Right hindlimb (tissue), 1 donor: ENCODE data around the gene ESRRG.
"Not testable (repeated sequence)": the region's sequence is repeated elsewhere in the genome, so short reads cannot be mapped to it uniquely, and the experiment has no call there.

Experiments used
- DNase-seq: peaks from one replicate; pipeline ENCODE4 v3.0.0-alpha.2; 2018

The ESRRG gene

GRCh38 chr1:216560527-216560926 lies 162.7 kb downstream of the ESRRG start:
- no peak for DNase-seq

- no peak for DNase-seq
These were observed 163.9 kb downstream of the ESRRG start for GRCh38 chr1:216559359-216559758.

- DNase-seq = no peak
These were observed 167.6 kb downstream of the ESRRG start for GRCh38 chr1:216555653-216556052.

GRCh38 chr1:216554934-216555333 lies 168.3 kb downstream of the ESRRG start:
- DNase-seq = no peak

GRCh38 chr1:216553766-216554165 lies 169.5 kb downstream of the ESRRG start:
- DNase-seq = no peak

- no peak for DNase-seq
These were observed 170.2 kb downstream of the ESRRG start for GRCh38 chr1:216553040-216553439.

- no peak for DNase-seq
These were observed 173.4 kb downstream of the ESRRG start for GRCh38 chr1:216549796-216550195.

- no peak for DNase-seq
These were observed 180.5 kb downstream of the ESRRG start for GRCh38 chr1:216542741-216543140.

- no peak for DNase-seq
These were observed 181.0 kb downstream of the ESRRG start for GRCh38 chr1:216542263-216542662.

GRCh38 chr1:216535751-216536150 lies 187.5 kb downstream of the ESRRG start:
- DNase-seq = no peak

GRCh38 chr1:216535059-216535458 lies 188.2 kb downstream of the ESRRG start:
- DNase-seq = no peak

- DNase-seq = no peak
These were observed 189.5 kb downstream of the ESRRG start for GRCh38 chr1:216533776-216534175.

- DNase-seq = no peak
These were observed 190.9 kb downstream of the ESRRG start for GRCh38 chr1:216532251-216532798.

GRCh38 chr1:216531263-216532239 lies 191.7 kb downstream of the ESRRG start:
- DNase-seq = peak; percentile 25

- DNase-seq = not testable (repeated sequence)
These were observed 193.4 kb downstream of the ESRRG start for GRCh38 chr1:216529851-216530250.

GRCh38 chr1:216528816-216529215 lies 194.4 kb downstream of the ESRRG start:
- DNase-seq = no peak

GRCh38 chr1:216523449-216524190 lies 199.6 kb downstream of the ESRRG start:
- DNase-seq = no peak

GRCh38 chr1:216523043-216523442 lies 200.2 kb downstream of the ESRRG start:
- DNase-seq = no peak

- DNase-seq = no peak
These were observed 201.8 kb downstream of the ESRRG start for GRCh38 chr1:216521477-216521876.

GRCh38 chr1:216518844-216519627 lies 204.2 kb downstream of the ESRRG start:
- no peak for DNase-seq

GRCh38 chr1:216502528-216503162 lies 220.6 kb downstream of the ESRRG start:
- DNase-seq = no peak

GRCh38 chr1:216500273-216500967 lies 222.8 kb downstream of the ESRRG start:
- DNase-seq = no peak
